ENCODE data around the gene APBA3. TPM values are rescaled to one million over a fixed set of nuclear protein-coding genes. Genes with fewer than 3 reads are reported as not detected.
A peak's percentile ranks its signal among the peaks of the same experiment; 100 is the strongest.

Gene APBA3
- total RNA-seq, 1 experiment from 2014 or later, result 21.4 TPM

DNA sequence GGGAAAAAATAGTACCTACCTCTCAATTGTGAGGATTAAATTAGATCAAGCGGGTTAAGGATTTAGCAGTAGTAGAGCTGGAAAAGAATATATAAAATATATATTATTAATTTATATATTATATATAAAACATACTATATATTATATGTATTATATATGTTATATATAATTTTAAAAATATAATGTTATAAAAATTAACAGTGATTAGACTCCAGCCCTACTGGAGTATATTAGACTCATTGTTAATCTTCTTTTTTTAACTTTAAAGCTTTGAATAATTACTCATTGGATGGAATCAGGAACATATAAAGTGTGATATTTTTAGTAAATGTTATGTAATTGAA is 610 bp upstream of the APBA3 start:
- ChIA-PET POLR2A (ENCODE audit: unreplicated experiment) (interaction anchor here (0.6 to 0.7 kb wide), 2 partner anchors 53 to 1305 kb away, joined by 4 to 7 read pairs; partner anchors contain the start of gene LMNB2), CTCF (interaction anchor here (0.7 to 1.2 kb wide), 2 partner anchors 87 to 207 kb away, joined by 3 read pairs; no protein-coding TSS in a partner anchor)
- Histone ChIP-seq H3K36me3 (ENCODE audit: low read depth, low read length) (no peaks in the 10 kb centered on the region), H3F3A (ENCODE audit: low read length, unreplicated experiment) (no peaks in the 10 kb centered on the region), H4K20me1 (ENCODE audit: low read length) (no peaks in the 10 kb centered on the region), H3K9me2 (replicated peaks; ENCODE audit: low read length) (no peaks in the 10 kb centered on the region), H3K9ac (ENCODE audit: low read length) (peak overlapping the region; percentile 99; the same call in 1 of the 2 replicates), H3K27ac (ENCODE audit: low read length) (peak overlapping the region; percentile 99; the same call in 1 of the 2 replicates), H3K27me3 (ENCODE audit: low read length) (no peaks in the 10 kb centered on the region), H3K4me1 (ENCODE audit: insufficient read depth, low read length) (peaks cover 5% of the 10 kb centered on the region; the same call in 1 of the 2 replicates), H3K4me2 (ENCODE audit: low read length) (peak overlapping the region; percentile 94), H2AFZ (ENCODE audit: low read length) (peak overlapping the region; percentile 95), H3K9me3 (ENCODE audit: low read length) (no peaks in the 10 kb centered on the region), H3K4me3 (ENCODE audit: low read length) (peak overlapping the region; percentile 90), H3K79me2 (ENCODE audit: low read length) (peaks cover 28% of the 10 kb centered on the region)
- ATAC-seq, result no peak
- TF ChIP-seq EZH2 (IDR thresholded peaks at IDR 0.05; ENCODE audit: low read length, unreplicated experiment), result no peak
- TF ChIP-seq, protein P1, sequence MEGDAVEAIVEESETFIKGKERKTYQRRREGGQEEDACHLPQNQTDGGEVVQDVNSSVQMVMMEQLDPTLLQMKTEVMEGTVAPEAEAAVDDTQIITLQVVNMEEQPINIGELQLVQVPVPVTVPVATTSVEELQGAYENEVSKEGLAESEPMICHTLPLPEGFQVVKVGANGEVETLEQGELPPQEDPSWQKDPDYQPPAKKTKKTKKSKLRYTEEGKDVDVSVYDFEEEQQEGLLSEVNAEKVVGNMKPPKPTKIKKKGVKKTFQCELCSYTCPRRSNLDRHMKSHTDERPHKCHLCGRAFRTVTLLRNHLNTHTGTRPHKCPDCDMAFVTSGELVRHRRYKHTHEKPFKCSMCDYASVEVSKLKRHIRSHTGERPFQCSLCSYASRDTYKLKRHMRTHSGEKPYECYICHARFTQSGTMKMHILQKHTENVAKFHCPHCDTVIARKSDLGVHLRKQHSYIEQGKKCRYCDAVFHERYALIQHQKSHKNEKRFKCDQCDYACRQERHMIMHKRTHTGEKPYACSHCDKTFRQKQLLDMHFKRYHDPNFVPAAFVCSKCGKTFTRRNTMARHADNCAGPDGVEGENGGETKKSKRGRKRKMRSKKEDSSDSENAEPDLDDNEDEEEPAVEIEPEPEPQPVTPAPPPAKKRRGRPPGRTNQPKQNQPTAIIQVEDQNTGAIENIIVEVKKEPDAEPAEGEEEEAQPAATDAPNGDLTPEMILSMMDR (conservative IDR thresholded peaks at IDR 0.05; ENCODE audit: low read depth, low read length), result no peak
- no peak for TF ChIP-seq EZH2phosphoT487 (IDR thresholded peaks at IDR 0.05; ENCODE audit: borderline replicate concordance, low read length)
- no peak for DNase-seq
- BruUV-seq (replicated peaks), result no TSS peak
- intact Hi-C loops (cut with micrococcal nuclease), result loop anchor here (5.0 kb wide), 1 partner anchor 225 kb away; the partner anchor contains the start of gene EEF2

- intact Hi-C loops (cut with micrococcal nuclease), result loop anchor here (5.0 kb wide), 1 partner anchor 226 kb away; the partner anchor contains the start of gene EEF2
- Histone ChIP-seq H3K9me2 (replicated peaks; ENCODE audit: low read length) (no peaks in the 10 kb centered on the region), H2AFZ (ENCODE audit: low read length) (peak overlapping the region; percentile 62), H3K4me2 (ENCODE audit: low read length) (peak overlapping the region; percentile 94), H4K20me1 (ENCODE audit: low read length) (no peaks in the 10 kb centered on the region), H3K9me3 (ENCODE audit: low read length) (no peaks in the 10 kb centered on the region), H3K27ac (ENCODE audit: low read length) (no peak overlapping the region), H3K79me2 (ENCODE audit: low read length) (peaks cover 28% of the 10 kb centered on the region), H3F3A (ENCODE audit: low read length, unreplicated experiment) (no peaks in the 10 kb centered on the region), H3K27me3 (ENCODE audit: low read length) (no peaks in the 10 kb centered on the region), H3K4me1 (ENCODE audit: insufficient read depth, low read length) (peaks cover 5% of the 10 kb centered on the region; the same call in 1 of the 2 replicates), H3K4me3 (ENCODE audit: low read length) (peak overlapping the region; percentile 73), H3K36me3 (ENCODE audit: low read depth, low read length) (no peaks in the 10 kb centered on the region), H3K9ac (ENCODE audit: low read length) (peak overlapping the region; percentile 85)
- POLR2A ChIA-PET (ENCODE audit: unreplicated experiment), result no interaction called here
- no peak for ATAC-seq
- no peak for DNase-seq
- TSS peak; percentile 44 for BruUV-seq (replicated peaks)
- TF ChIP-seq, protein P1 (conservative IDR thresholded peaks at IDR 0.05; ENCODE audit: low read depth, low read length), result no peak
- TF ChIP-seq EZH2 (IDR thresholded peaks at IDR 0.05; ENCODE audit: low read length, unreplicated experiment) (no peak), EZH2phosphoT487 (IDR thresholded peaks at IDR 0.05; ENCODE audit: borderline replicate concordance, low read length) (no peak)
- CTCF ChIA-PET, result no interaction called here
These were observed 576 bp downstream of the APBA3 start for GRCh38 chr19:3760871-3761361.
